Retina (tissue), 1 donor: ENCODE data around the gene CYP27B1.
"Not testable (repeated sequence)": the region's sequence is repeated elsewhere in the genome, so short reads cannot be mapped to it uniquely, and the experiment has no call there.

Source experiments
- DNase-seq: peaks from one replicate; pipeline ENCODE4 v3.0.0-alpha.2; 2016

CYP27B1 gene

GRCh38 chr12:57720606-57721595 lies 46.0 kb downstream of the CYP27B1 start:
- no peak for DNase-seq

DNA sequence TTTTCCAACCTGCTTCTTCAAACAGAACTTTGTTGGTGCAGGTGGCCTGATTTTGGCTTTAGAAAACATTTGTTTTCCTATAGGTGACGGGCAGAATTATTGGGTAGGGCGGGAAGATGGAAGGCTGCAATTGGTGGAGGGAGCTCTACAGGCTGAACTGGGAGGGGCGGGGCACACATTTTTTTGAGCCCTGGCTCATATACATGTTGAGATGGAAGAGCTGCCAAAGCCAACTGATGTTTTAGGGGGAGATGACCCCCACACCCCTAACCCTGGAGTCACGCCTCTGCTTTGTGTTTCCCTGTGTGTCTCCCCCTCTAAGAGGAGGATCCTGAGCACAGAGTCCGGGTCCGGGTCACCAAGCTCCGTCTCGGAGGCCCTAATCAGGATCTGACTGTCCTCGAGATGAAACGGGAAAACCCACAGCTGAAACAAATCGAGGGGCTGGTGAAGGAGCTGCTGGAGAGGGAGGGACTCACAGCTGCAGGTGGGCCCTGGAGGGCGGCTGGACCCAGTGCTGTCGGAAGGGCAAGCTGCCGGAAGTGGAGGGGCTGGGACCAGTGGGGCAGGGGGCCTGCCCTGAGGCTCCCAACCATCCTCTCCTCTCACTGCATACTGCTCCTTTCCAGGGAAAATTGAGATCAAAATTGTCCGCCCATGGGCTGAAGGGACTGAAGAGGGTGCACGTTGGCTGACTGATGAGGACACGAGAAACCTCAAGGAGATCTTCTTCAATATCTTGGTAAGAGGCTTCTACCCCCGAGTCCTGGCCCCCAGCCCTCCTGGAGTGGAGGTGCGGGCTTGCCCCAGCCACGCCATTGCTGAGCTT lies 46.9 kb downstream of the CYP27B1 start:
- DNase-seq: no peak

DNA sequence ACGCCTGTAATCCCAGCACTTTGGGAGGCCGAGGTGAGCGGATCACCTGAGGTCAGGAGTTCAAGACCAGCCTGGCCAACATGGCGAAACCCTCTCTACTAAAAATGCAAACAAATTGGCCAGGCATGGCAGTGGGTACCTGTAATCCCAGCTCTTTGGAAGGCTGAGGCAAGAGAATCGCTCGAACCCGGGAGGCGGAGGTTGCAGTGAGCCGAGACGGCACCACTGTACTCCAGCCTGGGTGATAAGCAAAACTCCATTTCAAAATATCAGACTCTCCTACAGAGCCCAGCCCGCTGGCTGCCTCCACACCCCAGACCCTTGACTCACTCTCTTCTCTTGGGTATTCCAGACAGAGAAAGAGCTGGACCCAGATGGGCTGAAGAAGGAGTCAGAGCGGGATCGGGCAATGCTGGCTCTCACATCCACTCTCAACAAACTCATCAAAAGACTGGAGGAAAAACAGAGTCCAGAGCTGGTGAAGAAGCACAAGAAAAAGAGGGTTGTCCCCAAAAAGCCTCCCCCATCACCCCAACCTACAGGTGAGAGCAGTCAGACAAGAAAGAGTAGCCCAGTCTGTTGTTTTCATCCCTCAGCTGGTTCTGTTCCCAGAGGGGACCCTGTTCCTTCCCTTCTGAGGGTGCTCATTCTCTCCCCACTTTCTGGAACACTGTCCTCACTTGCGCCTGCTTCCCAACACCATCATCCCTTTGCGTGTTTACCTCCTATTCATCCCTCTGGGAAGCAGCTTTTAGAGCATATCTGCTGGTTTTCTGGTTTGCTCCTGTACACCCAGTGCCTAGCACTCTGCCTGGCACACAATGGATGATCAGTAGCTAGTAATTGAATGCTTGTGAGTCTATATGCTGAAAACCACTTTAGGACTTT lies 48.0 kb downstream of the CYP27B1 start:
- no peak for DNase-seq

DNA sequence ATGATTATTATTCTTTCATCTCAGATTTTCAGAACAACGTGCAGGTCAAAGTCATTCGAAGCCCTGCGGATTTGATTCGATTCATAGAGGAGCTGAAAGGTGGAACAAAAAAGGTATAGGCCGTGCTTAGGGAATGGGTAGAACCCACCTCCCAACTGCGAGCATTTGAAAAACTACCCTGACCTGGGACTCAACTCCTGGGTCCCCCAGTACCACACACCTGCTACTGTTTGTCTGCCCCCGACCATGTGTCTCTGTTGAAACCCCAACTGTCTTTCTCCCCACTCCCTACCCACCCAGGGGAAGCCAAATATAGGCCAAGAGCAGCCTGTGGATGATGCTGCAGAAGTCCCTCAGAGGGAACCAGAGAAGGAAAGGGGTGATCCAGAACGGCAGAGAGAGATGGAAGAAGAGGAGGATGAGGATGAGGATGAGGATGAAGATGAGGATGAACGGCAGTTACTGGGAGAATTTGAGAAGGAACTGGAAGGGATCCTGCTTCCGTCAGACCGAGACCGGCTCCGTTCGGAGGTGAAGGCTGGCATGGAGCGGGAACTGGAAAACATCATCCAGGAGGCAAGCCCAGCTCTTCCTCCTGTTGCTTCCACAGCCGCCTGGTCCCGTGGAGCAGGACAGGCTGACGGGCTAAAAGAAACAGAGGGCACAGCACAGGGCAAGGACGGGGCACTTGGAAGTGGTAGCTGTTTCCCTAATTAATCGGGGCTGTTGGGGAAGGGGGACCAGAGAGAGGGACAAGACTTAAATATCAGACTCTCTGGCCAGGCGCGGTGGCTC lies 48.8 kb downstream of the CYP27B1 start:
- no peak for DNase-seq

DNA sequence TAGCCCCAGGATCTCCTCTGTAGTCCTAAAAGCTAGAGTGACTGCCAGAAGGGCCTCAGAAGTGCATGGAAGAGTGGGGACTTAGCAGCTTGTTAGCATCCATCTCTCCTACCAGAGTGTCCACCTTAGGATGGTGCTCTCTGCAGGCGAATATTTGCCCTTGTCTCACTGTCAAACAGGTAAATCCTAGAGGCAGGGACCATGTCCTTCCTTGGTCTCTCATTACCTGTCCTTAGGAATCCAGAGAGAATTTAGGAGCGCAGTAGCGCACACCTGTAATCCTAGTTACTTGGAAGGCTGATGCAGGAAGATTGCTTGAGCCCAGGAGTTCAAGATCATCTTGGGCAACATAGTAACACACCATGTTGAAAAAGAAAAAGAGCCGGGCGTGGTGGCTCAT lies 49.7 kb downstream of the CYP27B1 start:
- no peak for DNase-seq

DNA sequence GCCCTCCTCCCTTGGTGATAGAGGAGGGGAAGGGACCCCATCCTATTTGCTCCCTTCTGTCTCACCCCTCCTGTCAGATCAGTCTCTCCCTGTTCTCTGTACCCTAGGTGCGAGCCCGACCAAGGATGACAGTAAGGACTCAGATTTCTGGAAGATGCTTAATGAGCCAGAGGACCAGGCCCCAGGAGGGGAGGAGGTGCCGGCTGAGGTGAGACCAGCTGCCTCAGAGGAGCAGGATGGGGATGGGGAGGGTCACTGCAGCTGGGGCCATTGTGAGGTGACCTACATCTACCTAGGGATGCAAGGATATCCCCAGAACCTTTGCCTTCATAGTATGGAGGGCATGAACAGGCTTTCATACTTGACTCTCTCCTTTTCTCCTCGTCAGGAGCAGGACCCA lies 50.6 kb downstream of the CYP27B1 start:
- no peak for DNase-seq

- DNase-seq: no peak
Observed at GRCh38 chr12:57715786-57716185, 51.1 kb downstream of the CYP27B1 start.

DNA sequence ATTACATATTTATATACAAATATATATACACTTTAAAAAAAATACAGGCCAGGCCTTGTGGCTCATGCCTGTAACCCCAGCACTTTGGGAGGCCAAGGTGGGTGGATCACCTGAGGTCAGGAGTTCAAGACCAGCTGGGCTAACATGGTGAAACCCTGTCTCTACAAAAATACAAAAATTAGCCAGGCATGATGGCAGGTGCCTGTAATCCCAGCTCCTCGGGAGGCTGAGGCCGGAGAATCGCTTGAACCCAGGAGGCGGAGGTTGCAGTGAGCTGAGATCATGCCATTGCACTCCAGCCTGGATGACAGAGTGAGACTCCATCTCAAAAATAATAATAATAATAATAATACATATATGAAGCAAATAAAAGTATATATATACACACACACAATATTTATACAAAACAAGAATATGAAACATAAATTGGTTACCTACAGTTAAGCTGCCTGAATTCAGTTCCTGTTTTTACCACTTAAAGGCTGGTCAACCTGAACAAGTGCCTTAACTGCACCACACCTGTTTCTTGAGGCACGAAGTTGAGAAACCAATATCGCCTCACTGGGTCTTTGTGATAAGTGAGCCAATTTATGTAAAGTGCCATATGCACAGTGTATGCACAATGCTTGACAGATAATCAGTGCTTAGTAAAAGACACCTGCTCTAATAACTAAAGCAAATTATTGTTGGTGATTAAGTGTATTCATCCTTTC lies 51.7 kb downstream of the CYP27B1 start:
- DNase-seq: not testable (repeated sequence)

GRCh38 chr12:57713209-57713608 lies 53.7 kb downstream of the CYP27B1 start:
- DNase-seq: no peak

DNA sequence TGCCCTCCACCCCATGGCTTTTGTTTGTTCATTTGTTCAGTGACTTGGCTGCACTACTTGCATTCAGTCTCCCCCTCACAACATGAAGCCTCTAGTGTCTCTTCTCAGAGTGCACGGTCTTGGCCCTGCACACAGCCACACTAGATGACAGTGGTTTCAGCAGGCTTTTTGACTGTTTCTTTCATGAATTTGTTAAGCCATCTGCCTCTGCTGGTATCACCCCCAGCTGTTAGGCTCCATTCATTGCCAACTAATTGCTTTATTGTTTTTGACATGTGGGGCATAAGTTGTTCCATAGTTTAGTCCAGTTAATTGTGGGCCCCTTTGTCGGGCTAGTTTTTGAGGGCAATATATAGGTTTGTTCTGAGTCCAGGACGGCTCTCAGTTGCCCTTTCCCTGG lies 54.2 kb downstream of the CYP27B1 start:
- DNase-seq: no peak
